DMS 273 (cell line): ENCODE data around the gene LONRF2.

ENCODE experiments used
- DNase-seq: peaks from one replicate; lab custom pipeline; 2025; ENCODE audit not compliant: unreplicated experiment; lab: John Stamatoyannopoulos, UW

The LONRF2 gene

GRCh38 chr2:100276716-100277115 lies 45.6 kb downstream of the LONRF2 start:
- DNase-seq = no peak

- no peak for DNase-seq
Observed at GRCh38 chr2:100275200-100275589, 47.1 kb downstream of the LONRF2 start.

GRCh38 chr2:100274566-100275199 lies 47.6 kb downstream of the LONRF2 start:
- DNase-seq = no peak

- DNase-seq = no peak
Observed at GRCh38 chr2:100274076-100274475, 48.2 kb downstream of the LONRF2 start.

- DNase-seq = no peak
Observed at GRCh38 chr2:100273387-100273786, 48.9 kb downstream of the LONRF2 start.

GRCh38 chr2:100272841-100273329 lies 49.4 kb downstream of the LONRF2 start:
- no peak for DNase-seq

- no peak for DNase-seq
Observed at GRCh38 chr2:100271210-100271609, 51.1 kb downstream of the LONRF2 start.

GRCh38 chr2:100270381-100271146 lies 51.7 kb downstream of the LONRF2 start:
- no peak for DNase-seq

- no peak for DNase-seq
Observed at GRCh38 chr2:100269889-100270288, 52.4 kb downstream of the LONRF2 start.

GRCh38 chr2:100268986-100269385 lies 53.3 kb downstream of the LONRF2 start:
- no peak for DNase-seq

GRCh38 chr2:100267751-100268150 lies 54.5 kb downstream of the LONRF2 start:
- DNase-seq = no peak

GRCh38 chr2:100266126-100266525 lies 56.2 kb downstream of the LONRF2 start:
- DNase-seq = no peak

- no peak for DNase-seq
Observed at GRCh38 chr2:100265226-100265625, 57.1 kb downstream of the LONRF2 start.

- no peak for DNase-seq
Observed at GRCh38 chr2:100264651-100265050, 57.6 kb downstream of the LONRF2 start.

- no peak for DNase-seq
Observed at GRCh38 chr2:100264121-100264520, 58.2 kb downstream of the LONRF2 start.

- peak; percentile 85 for DNase-seq
Observed at GRCh38 chr2:100262555-100263320, 59.6 kb downstream of the LONRF2 start.

GRCh38 chr2:100262046-100262445 lies 60.3 kb downstream of the LONRF2 start:
- no peak for DNase-seq

GRCh38 chr2:100260712-100261620 lies 61.3 kb downstream of the LONRF2 start:
- peak; percentile 83 for DNase-seq

GRCh38 chr2:100259106-100259505 lies 63.2 kb downstream of the LONRF2 start:
- DNase-seq = no peak

GRCh38 chr2:100257939-100258338 lies 64.4 kb downstream of the LONRF2 start:
- DNase-seq = no peak

GRCh38 chr2:100256849-100257248 lies 65.5 kb downstream of the LONRF2 start:
- no peak for DNase-seq
